ENCODE measurements around the gene GRK6. TPM values are rescaled to one million over a fixed set of nuclear protein-coding genes. Genes with fewer than 3 reads are reported as not detected.

Gene GRK6
- total and polyA plus RNA-seq, 9 of the 15 experiments (the other 6 are each of a cell fraction or from before 2014, with no cell fraction given): 0.63 to 122 (median 44.5) TPM

- TF ChIP-seq, protein P1, sequence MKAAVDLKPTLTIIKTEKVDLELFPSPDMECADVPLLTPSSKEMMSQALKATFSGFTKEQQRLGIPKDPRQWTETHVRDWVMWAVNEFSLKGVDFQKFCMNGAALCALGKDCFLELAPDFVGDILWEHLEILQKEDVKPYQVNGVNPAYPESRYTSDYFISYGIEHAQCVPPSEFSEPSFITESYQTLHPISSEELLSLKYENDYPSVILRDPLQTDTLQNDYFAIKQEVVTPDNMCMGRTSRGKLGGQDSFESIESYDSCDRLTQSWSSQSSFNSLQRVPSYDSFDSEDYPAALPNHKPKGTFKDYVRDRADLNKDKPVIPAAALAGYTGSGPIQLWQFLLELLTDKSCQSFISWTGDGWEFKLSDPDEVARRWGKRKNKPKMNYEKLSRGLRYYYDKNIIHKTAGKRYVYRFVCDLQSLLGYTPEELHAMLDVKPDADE (conservative IDR thresholded peaks at IDR 0.05; ENCODE audit: control insufficient read depth, low read depth, low read length): peak; percentile 36; the same call in 1 of the 2 replicates
- TF ChIP-seq, protein P2, sequence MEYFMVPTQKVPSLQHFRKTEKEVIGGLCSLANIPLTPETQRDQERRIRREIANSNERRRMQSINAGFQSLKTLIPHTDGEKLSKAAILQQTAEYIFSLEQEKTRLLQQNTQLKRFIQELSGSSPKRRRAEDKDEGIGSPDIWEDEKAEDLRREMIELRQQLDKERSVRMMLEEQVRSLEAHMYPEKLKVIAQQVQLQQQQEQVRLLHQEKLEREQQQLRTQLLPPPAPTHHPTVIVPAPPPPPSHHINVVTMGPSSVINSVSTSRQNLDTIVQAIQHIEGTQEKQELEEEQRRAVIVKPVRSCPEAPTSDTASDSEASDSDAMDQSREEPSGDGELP (CRISPR knock-in tag; IDR thresholded peaks at IDR 0.05; ENCODE audit: borderline replicate concordance): no peak
- TF ChIP-seq MYC (IDR thresholded peaks at IDR 0.05; ENCODE audit: low read depth, low read length) (no peak), MYC (CRISPR knock-in tag; IDR thresholded peaks at IDR 0.05; ENCODE audit: borderline replicate concordance, low read depth) (0 out of 2 replicates have a peak, but pooled peaks have one; percentile 49), ZBTB33 (CRISPR knock-in tag; IDR thresholded peaks at IDR 0.05) (peak; percentile 81; the same call in 1 of the 2 replicates)
- Histone ChIP-seq H3K9me3 (replicated peaks; ENCODE audit: control insufficient read depth, insufficient read depth, low read depth, low read length) (no peaks in the 10 kb centered on the region), H3K9ac (ENCODE audit: insufficient read depth in 1 of 2, low read depth in 2 of 2, low read length in 2 of 2) (peak overlapping the region; percentile 24 to 97; a peak in 2 of 4 replicates), H3K27me3 (ENCODE audit: control insufficient read depth in 2 of 2, insufficient read depth in 2 of 2, low read length in 2 of 2) (no peaks in the 10 kb centered on the region), H3K4me3 (peak overlapping the region; percentile 88; the same call in 1 of the 2 replicates), H3K9me1 (ENCODE audit: control insufficient read depth, insufficient read depth, low read length) (peaks cover 3% of the 10 kb centered on the region), H3K4me1 (replicated peaks in 1 of 2; ENCODE audit: control insufficient read depth in 2 of 2, insufficient read depth in 2 of 2, low read length in 2 of 2) (peaks cover 0 to 56% of the 10 kb centered on the region in 2 experiments; a peak in 3 of 5 replicates), H3K27ac (ENCODE audit: extremely low read depth, low read depth, low read length) (no peak overlapping the region), H3K36me3 (ENCODE audit: control insufficient read depth, insufficient read depth, low read length) (peaks cover 20% of the 10 kb centered on the region; the same call in 1 of the 3 replicates), H4K20me1 (replicated peaks; ENCODE audit: control insufficient read depth, insufficient read depth, low read length) (peaks cover 16% of the 10 kb centered on the region), H3K79me2 (ENCODE audit: control insufficient read depth, insufficient read depth, low read length) (peaks cover 10% of the 10 kb centered on the region; the same call in 2 of the 3 replicates), H3K4me2 (ENCODE audit: insufficient read depth, low read length) (peak overlapping the region; percentile 42), H2AFZ (ENCODE audit: low read depth, low read length) (0 out of 2 replicates have a peak overlapping the region, but pooled peaks have one; percentile 44)
- ChIA-PET POLR2A (interaction anchor here (1.0 to 2.5 kb wide), 10 partner anchors 9 to 144 kb away, joined by 3 to 19 read pairs (median 6); partner anchors contain the start of genes PDLIM7 and PRR7), CTCF (ENCODE audit: low intra/inter-chr PET ratio) (interaction anchor here (0.6 to 6.2 kb wide), 6 partner anchors 19 to 144 kb away, joined by 3 to 107 read pairs (median 9); partner anchors contain the start of gene DBN1)
- intact Hi-C loops (cut with micrococcal nuclease): loop anchor here (1.0 to 2.0 kb wide), 4 partner anchors 27 to 340 kb away; partner anchors contain the start of gene GRK6
- no peak for FAIRE-seq
- no peak for ATAC-seq
- in situ Hi-C loops (cut with MboI): loop anchor here (10.0 kb wide), 1 partner anchor 339 kb away; no protein-coding TSS in a partner anchor
- BruUV-seq (replicated peaks): no TSS peak
- no peak for DNase-seq (ENCODE audit: extremely low read depth in 1 of 4, low spot score in 3 of 4)
- 27% methylated on average over 15 of the region's 31 CpGs for WGBS (ENCODE audit: insufficient coverage, low coverage, missing lambda C conversion rate)
Observed at GRCh38 chr5:177453852-177454396, 27.4 kb downstream of the GRK6 start.

Data from K562 (cell line).